ENCODE measurements around the gene KRTAP10-8. TPM values are rescaled to one million over a fixed set of nuclear protein-coding genes. Genes with fewer than 3 reads are reported as not detected.

Gene KRTAP10-8
- total RNA-seq, 2 donors from 2014 or later = not detected

GRCh38 chr21:44613386-44614155 lies 1.7 kb downstream of the KRTAP10-8 start:
- H3K9me3 ChIP-seq = no peaks in the 10 kb centered on the region
- intact Hi-C loops (cut with DNase I) = no loop called here
- TF ChIP-seq POLR2AphosphoS5 (IDR thresholded peaks at IDR 0.05) = no peak
- no peak for TF ChIP-seq CTCF (IDR thresholded peaks at IDR 0.05)
- no peak for TF ChIP-seq POLR2A (IDR thresholded peaks at IDR 0.05)
- no peak for DNase-seq (ENCODE audit: low spot score)
- no peak overlapping the region for H3K27ac ChIP-seq
- H3K27me3 ChIP-seq (replicated peaks; ENCODE audit: insufficient read depth) = no peaks in the 10 kb centered on the region
- no peaks in the 10 kb centered on the region for H3K4me1 ChIP-seq (replicated peaks)
- H3K36me3 ChIP-seq = no peaks in the 10 kb centered on the region
- 88% methylated on average over 26 of the region's 26 CpGs for WGBS
- no peak overlapping the region for H3K4me3 ChIP-seq

GRCh38 chr21:44614161-44614631 lies 2.3 kb downstream of the KRTAP10-8 start:
- TF ChIP-seq CTCF (IDR thresholded peaks at IDR 0.05) (no peak), POLR2AphosphoS5 (IDR thresholded peaks at IDR 0.05) (no peak), POLR2A (IDR thresholded peaks at IDR 0.05) (no peak)
- no peaks in the 10 kb centered on the region for H3K27me3 ChIP-seq (replicated peaks; ENCODE audit: insufficient read depth)
- no peaks in the 10 kb centered on the region for H3K4me1 ChIP-seq (replicated peaks)
- DNase-seq (ENCODE audit: low spot score) = no peak
- H3K4me3 ChIP-seq = no peak overlapping the region
- no peaks in the 10 kb centered on the region for H3K36me3 ChIP-seq
- 88% methylated on average over 20 of the region's 20 CpGs for WGBS
- H3K9me3 ChIP-seq = no peaks in the 10 kb centered on the region
- intact Hi-C loops (cut with DNase I) = no loop called here
- no peak overlapping the region for H3K27ac ChIP-seq

GRCh38 chr21:44614961-44615391 lies 3.1 kb downstream of the KRTAP10-8 start:
- intact Hi-C loops (cut with DNase I) = no loop called here
- Histone ChIP-seq H3K27ac (no peak overlapping the region), H3K9me3 (no peaks in the 10 kb centered on the region), H3K36me3 (no peaks in the 10 kb centered on the region), H3K4me1 (replicated peaks) (no peaks in the 10 kb centered on the region), H3K27me3 (replicated peaks; ENCODE audit: insufficient read depth) (no peaks in the 10 kb centered on the region), H3K4me3 (no peak overlapping the region)
- no peak for DNase-seq (ENCODE audit: low spot score)
- TF ChIP-seq CTCF (IDR thresholded peaks at IDR 0.05) = no peak
- TF ChIP-seq POLR2AphosphoS5 (IDR thresholded peaks at IDR 0.05) = no peak
- TF ChIP-seq POLR2A (IDR thresholded peaks at IDR 0.05) = no peak
- 87% methylated on average over 28 of the region's 28 CpGs for WGBS

DNA sequence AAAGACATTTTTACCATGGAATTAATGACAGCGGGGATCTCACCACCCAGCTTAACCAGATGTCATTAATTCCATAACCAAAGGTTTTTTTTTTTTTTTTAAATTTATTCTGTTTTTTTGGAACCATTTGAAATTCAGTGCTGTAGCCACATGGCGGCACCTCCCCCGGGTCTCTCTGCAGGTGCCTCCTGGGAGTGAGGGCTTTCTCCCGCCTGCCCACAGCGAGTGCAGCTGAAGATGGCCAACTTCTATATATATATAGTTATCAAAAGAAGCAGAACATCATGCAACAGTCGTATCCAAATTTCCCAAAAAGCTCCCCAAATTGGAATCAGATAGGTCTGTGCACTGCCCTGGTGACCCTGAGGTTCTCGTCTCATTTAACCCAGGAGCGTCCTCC lies 3.6 kb downstream of the KRTAP10-8 start:
- H3K27ac ChIP-seq = no peak overlapping the region
- no peak for TF ChIP-seq POLR2A (IDR thresholded peaks at IDR 0.05)
- no peak for TF ChIP-seq POLR2AphosphoS5 (IDR thresholded peaks at IDR 0.05)
- TF ChIP-seq CTCF (IDR thresholded peaks at IDR 0.05) = no peak
- no peaks in the 10 kb centered on the region for H3K4me1 ChIP-seq (replicated peaks)
- no peak overlapping the region for H3K4me3 ChIP-seq
- H3K27me3 ChIP-seq (replicated peaks; ENCODE audit: insufficient read depth) = no peaks in the 10 kb centered on the region
- 80% methylated on average over 8 of the region's 8 CpGs for WGBS
- no peaks in the 10 kb centered on the region for H3K9me3 ChIP-seq
- DNase-seq (ENCODE audit: low spot score) = no peak
- no peaks in the 10 kb centered on the region for H3K36me3 ChIP-seq
- intact Hi-C loops (cut with DNase I) = no loop called here

All from prostate gland (tissue), 2 donors.